ENCODE data around the gene CCDC3. TPM values are rescaled to one million over a fixed set of nuclear protein-coding genes. Genes with fewer than 3 reads are reported as not detected.

CCDC3 gene
- total and polyA plus RNA-seq, 2 of the 4 experiments (the other 2 are of a cell fraction), result 0.29 to 0.36 TPM

DNA sequence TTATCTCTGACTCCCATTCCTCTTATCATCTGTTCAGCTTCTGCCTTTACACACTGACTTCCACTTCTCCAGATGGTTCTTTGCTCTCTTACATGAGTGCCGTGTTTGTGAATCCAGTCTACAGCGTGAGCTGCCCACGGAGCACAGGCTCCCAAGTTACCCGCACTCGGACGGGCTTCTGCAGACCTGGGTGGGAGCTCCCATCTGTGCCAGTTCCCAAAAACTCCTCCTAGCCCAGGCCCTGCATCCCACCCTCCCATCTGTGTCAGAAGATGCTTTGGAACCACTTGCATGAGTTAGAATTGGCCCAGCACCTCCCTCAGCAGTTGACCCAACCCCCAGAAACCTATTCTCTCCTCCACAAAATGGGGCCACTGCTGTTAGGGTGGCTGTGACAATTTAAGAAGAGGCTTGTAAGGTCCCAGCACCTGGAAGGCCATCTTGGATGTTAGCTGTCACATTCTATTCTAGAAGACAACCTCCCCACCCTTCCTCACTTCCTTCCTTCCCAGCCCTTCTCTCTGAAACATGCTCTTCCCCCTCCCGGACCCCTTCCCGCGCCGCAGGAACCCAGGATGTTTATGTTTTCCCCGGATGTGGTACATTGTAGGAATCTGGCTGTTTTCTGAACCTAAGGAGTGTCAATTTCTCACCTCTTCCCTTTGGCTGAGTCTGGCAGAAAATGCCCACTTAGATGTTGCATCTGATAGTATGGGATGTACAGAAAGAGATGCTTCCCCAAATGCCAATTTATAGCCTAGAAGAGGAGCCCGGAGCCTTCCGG is 79.2 kb downstream of the CCDC3 start:
- no peak overlapping the region for H3K4me2 ChIP-seq (ENCODE audit: low read depth, low read length)
- no peak overlapping the region for H3K23ac ChIP-seq (ENCODE audit: low read depth, low read length)
- no peaks in the 10 kb centered on the region for H3K9me1 ChIP-seq (ENCODE audit: insufficient read depth, low read length)
- no peaks in the 10 kb centered on the region for H3K4me1 ChIP-seq (ENCODE audit: control insufficient read depth, insufficient read depth, low read length)
- CTCF ChIA-PET, result no interaction called here
- H3K4me3 ChIP-seq (ENCODE audit: insufficient read depth, low read depth, low read length), result no peak overlapping the region
- no peak overlapping the region for H2AK9ac ChIP-seq (replicated peaks; ENCODE audit: low read depth, low read length, poor library complexity)
- TF ChIP-seq RAD21 (IDR thresholded peaks at IDR 0.05; ENCODE audit: low read length) (no peak), CEBPB (IDR thresholded peaks at IDR 0.05; ENCODE audit: low read depth, low read length) (no peak), MAZ (IDR thresholded peaks at IDR 0.05; ENCODE audit: borderline replicate concordance, low read depth, low read length) (no peak), RCOR1 (IDR thresholded peaks at IDR 0.05; ENCODE audit: insufficient replicate concordance, low read length) (no peak), MXI1 (IDR thresholded peaks at IDR 0.05; ENCODE audit: borderline replicate concordance, low read depth, low read length) (no peak), NFE2L2 (IDR thresholded peaks at IDR 0.05; ENCODE audit: low read depth, low read length) (no peak), CHD1 (IDR thresholded peaks at IDR 0.05; ENCODE audit: low read depth, low read length) (no peak), MAFK (IDR thresholded peaks at IDR 0.05; ENCODE audit: low read depth, low read length) (no peak), RFX5 (IDR thresholded peaks at IDR 0.05; ENCODE audit: low read depth, low read length) (no peak), FOS (IDR thresholded peaks at IDR 0.05; ENCODE audit: low read depth, low read length) (no peak)
- TF ChIP-seq, protein P1, sequence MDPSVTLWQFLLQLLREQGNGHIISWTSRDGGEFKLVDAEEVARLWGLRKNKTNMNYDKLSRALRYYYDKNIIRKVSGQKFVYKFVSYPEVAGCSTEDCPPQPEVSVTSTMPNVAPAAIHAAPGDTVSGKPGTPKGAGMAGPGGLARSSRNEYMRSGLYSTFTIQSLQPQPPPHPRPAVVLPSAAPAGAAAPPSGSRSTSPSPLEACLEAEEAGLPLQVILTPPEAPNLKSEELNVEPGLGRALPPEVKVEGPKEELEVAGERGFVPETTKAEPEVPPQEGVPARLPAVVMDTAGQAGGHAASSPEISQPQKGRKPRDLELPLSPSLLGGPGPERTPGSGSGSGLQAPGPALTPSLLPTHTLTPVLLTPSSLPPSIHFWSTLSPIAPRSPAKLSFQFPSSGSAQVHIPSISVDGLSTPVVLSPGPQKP (IDR thresholded peaks at IDR 0.05; ENCODE audit: borderline replicate concordance, low read depth, low read length), result no peak
- TF ChIP-seq, protein P2, sequence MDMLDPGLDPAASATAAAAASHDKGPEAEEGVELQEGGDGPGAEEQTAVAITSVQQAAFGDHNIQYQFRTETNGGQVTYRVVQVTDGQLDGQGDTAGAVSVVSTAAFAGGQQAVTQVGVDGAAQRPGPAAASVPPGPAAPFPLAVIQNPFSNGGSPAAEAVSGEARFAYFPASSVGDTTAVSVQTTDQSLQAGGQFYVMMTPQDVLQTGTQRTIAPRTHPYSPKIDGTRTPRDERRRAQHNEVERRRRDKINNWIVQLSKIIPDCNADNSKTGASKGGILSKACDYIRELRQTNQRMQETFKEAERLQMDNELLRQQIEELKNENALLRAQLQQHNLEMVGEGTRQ (IDR thresholded peaks at IDR 0.05; ENCODE audit: low read depth, low read length), result no peak
- TF ChIP-seq, protein P3, sequence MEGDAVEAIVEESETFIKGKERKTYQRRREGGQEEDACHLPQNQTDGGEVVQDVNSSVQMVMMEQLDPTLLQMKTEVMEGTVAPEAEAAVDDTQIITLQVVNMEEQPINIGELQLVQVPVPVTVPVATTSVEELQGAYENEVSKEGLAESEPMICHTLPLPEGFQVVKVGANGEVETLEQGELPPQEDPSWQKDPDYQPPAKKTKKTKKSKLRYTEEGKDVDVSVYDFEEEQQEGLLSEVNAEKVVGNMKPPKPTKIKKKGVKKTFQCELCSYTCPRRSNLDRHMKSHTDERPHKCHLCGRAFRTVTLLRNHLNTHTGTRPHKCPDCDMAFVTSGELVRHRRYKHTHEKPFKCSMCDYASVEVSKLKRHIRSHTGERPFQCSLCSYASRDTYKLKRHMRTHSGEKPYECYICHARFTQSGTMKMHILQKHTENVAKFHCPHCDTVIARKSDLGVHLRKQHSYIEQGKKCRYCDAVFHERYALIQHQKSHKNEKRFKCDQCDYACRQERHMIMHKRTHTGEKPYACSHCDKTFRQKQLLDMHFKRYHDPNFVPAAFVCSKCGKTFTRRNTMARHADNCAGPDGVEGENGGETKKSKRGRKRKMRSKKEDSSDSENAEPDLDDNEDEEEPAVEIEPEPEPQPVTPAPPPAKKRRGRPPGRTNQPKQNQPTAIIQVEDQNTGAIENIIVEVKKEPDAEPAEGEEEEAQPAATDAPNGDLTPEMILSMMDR (conservative IDR thresholded peaks at IDR 0.05; ENCODE audit: low read depth, low read length), result no peak
- H2BK5ac ChIP-seq (ENCODE audit: low read depth, low read length, poor library complexity, severe bottlenecking), result no peak overlapping the region
- no peak overlapping the region for H3K14ac ChIP-seq (replicated peaks; ENCODE audit: low read depth, low read length)
- no peaks in the 10 kb centered on the region for H3K79me1 ChIP-seq (ENCODE audit: low read depth in 1 of 2, low read length in 2 of 2)
- H4K5ac ChIP-seq (ENCODE audit: low read depth, low read length), result no peak overlapping the region
- H3K36me3 ChIP-seq (ENCODE audit: control insufficient read depth, insufficient read depth, low read length), result no peaks in the 10 kb centered on the region
- WGBS, 2 experiments (ENCODE audit: extremely low coverage in 2 of 2, insufficient read length in 1 of 2), result no CpG with 5 or more reads among the region's 13 CpGs
- no peaks in the 10 kb centered on the region; the same call in 1 of the 2 replicates for H3K27me3 ChIP-seq (ENCODE audit: control insufficient read depth, insufficient read depth, low read length)
- no peak overlapping the region for H2AFZ ChIP-seq (replicated peaks; ENCODE audit: low read length, poor library complexity)
- H2BK120ac ChIP-seq (ENCODE audit: low read depth, low read length), result no peak overlapping the region
- no peak overlapping the region for H2BK15ac ChIP-seq (ENCODE audit: low read depth, low read length)
- in situ Hi-C loops (cut with MboI; ENCODE audit: low sequenced_read_pairs) (no loop called here), intact Hi-C loops (cut with micrococcal nuclease) (no loop called here), dilution Hi-C loops (cut with HindIII; ENCODE audit: low sequenced_read_pairs, unreplicated experiment) (no loop called here)
- H4K20me1 ChIP-seq (ENCODE audit: insufficient read depth, low read length), result no peaks in the 10 kb centered on the region
- ATAC-seq (ENCODE audit: low read depth) (no peak), DNase-seq (no peak)
- no peak overlapping the region for H3K4ac ChIP-seq (ENCODE audit: low read depth, low read length)
- H4K91ac ChIP-seq (ENCODE audit: insufficient read depth, low read depth, low read length), result no peak overlapping the region
- H3K9ac ChIP-seq (ENCODE audit: low read depth, low read length), result no peak overlapping the region
- no peak overlapping the region for H3K18ac ChIP-seq (ENCODE audit: low read depth, low read length)
- H3K9me3 ChIP-seq (ENCODE audit: control insufficient read depth, insufficient read depth, low read length), result peaks cover 1% of the 10 kb centered on the region; the same call in 1 of the 2 replicates
- no peak overlapping the region for H3K56ac ChIP-seq (ENCODE audit: extremely low read depth, insufficient read depth, low read length)
- no peak overlapping the region for H2BK20ac ChIP-seq (ENCODE audit: low read depth, low read length)
- H4K8ac ChIP-seq (ENCODE audit: low read depth in 2 of 2, low read length in 2 of 2), result no peak overlapping the region
- no peak overlapping the region for H3K27ac ChIP-seq (ENCODE audit: insufficient read depth, low read length)
- H2AK5ac ChIP-seq (ENCODE audit: low read depth, low read length), result no peak overlapping the region
- POLR2A ChIA-PET (ENCODE audit: unreplicated experiment), result no interaction called here
- no TSS peak for BruUV-seq (replicated peaks)
